AG09309 (cell line): ENCODE data around the gene CIDEA.

Source experiments
- DNase-seq: peaks from one replicate; pipeline ENCODE4 v3.0.0-alpha.2; 2010; ENCODE audit warnings: low read depth
- H3K4me3 ChIP-seq: 2 replicates; pipeline ENCODE4 v1.5.1; 2011; ENCODE audit warnings: mild to moderate bottlenecking, low read depth, low read length, moderate library complexity; ENCODE audit not compliant: control insufficient read depth
- TF ChIP-seq, protein P1 (sequence below): IDR thresholded peaks from 2 replicates; pipeline ENCODE4 v1.5.1; 2011; ENCODE audit warnings: mild to moderate bottlenecking, low read depth, low read length, inconsistent platforms; ENCODE audit not compliant: insufficient read depth, control insufficient read depth; ENCODE audit errors: missing control alignments

CIDEA gene

DNA sequence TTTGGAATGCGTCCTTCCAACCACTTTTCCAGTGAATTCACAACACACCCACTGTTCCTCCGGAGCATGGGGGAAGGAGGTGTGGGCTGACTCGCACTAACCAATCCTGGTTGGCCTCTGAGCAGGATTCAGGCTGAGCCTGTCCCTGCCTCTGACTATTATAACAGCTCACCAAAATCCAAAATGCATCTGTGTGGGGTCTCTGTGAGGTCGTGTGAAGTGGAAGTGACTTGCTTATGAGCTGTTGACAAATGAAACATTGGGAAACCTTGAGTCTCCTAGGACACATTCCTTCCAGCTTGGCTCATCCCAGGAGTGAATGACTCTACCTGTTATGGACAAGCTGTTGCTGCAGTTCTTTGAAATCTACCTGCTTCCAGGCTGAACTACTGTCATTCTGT is 1.5 kb downstream of the CIDEA start:
- DNase-seq = no peak

DNA sequence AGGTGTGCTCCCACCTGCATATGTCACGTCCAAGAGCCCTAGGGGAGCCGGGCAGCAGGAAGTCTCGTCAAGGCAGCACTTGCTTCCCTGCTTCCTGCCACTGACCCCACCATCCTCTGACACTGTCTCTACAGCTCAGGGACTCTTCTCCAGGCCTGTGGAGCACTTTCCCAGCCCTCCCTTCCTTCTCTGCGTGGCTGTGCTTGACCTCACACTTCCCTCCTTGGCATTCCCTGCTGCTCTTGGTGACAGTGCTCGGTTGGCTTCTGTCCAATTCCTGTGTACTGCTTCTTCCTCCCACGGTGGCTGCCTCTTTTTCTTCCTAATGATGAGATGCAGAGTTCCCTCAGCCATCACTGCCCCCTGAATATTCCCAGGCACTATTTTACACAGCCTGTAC is 2.8 kb downstream of the CIDEA start:
- TF ChIP-seq, protein P1, sequence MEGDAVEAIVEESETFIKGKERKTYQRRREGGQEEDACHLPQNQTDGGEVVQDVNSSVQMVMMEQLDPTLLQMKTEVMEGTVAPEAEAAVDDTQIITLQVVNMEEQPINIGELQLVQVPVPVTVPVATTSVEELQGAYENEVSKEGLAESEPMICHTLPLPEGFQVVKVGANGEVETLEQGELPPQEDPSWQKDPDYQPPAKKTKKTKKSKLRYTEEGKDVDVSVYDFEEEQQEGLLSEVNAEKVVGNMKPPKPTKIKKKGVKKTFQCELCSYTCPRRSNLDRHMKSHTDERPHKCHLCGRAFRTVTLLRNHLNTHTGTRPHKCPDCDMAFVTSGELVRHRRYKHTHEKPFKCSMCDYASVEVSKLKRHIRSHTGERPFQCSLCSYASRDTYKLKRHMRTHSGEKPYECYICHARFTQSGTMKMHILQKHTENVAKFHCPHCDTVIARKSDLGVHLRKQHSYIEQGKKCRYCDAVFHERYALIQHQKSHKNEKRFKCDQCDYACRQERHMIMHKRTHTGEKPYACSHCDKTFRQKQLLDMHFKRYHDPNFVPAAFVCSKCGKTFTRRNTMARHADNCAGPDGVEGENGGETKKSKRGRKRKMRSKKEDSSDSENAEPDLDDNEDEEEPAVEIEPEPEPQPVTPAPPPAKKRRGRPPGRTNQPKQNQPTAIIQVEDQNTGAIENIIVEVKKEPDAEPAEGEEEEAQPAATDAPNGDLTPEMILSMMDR = no peak
- DNase-seq = no peak
- H3K4me3 ChIP-seq = no peak overlapping the region

More for the DNA sequence above, 1.5 kb downstream of the CIDEA start:
- TF ChIP-seq, protein P1 = no peak
- H3K4me3 ChIP-seq = no peak overlapping the region

DNA sequence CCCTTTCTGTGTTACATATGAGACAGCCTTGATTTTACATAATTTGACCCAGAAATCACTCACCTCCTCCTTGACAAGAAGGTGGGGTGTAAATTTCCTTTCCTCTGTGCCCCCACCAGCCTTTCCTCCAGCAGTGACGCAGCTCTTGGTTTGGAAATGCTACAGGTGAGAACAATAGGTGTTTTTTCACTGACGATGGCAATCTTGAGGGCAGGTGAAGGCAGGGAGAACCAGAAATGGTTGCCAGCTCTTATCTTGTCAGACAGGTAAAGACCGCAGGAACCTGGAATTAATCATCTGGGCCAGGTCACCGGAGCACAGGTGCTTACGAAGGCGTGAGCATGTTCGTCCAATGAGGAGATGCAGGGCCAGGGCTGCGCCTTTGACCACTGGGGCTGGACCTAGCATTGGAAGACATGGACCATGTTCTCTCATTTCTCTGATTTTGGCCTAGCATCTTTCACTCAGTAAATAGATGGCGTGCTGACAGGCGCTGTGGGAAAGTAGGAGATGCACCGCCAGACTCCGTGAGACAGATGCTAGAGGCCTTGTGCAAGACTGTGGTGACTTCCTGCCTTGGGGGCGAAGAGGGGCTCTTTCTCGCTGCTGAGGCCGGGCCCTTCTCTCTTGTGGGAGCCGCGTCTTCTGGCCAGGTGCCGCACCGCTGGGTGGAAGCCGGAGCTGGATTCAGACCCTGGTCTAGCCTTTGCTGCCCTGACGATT is 4.0 kb downstream of the CIDEA start:
- no peak overlapping the region for H3K4me3 ChIP-seq
- no peak for DNase-seq
- TF ChIP-seq, protein P1 = no peak

DNA sequence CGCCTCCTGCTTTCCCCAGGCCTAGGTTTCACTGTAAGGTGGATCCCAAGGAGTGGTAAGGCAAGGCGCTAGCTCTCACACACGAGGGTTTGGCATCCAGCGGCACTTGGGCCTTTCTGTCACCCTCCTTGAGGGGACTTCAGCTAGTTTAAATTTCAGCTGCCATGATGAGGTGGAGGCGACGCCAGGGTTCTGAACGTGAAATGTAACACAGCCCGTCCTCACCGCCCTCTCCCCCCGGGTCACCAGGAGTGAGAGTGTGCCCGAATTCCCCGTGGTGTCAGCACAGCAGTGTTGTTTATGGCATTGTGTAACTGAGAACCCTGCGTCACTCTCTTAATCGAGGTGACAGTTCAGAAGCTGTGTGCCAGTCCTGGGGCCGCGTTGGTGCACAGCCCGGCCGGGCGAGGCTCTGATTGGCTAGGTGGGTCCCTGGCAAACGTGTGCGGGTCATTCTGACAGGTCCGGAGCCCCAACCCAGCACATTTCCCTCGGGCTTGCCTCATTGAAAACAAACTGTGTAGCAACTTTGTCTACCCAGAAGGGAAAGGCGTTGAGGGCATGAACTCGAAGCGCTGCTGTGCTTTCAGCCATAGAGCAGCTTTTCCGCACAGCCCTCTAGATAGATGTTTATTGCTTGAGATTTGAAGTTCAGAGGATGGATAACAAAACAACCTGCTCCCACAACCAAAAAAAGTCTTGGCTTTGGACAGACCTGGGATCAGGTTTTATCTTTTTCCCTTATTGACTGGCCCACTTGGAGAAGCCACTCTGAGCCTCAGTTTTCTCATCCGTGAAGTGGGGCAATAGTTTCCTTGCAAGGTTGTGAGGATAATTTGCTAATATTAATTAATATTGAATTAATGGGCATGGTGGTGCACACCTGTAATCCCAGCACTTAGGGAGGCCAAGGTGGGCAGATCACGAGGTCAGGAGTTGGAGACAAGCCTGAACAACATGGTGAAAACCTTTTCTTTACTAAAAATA is 4.9 kb downstream of the CIDEA start:
- no peak for DNase-seq
- TF ChIP-seq, protein P1 = no peak
- H3K4me3 ChIP-seq = no peak overlapping the region

DNA sequence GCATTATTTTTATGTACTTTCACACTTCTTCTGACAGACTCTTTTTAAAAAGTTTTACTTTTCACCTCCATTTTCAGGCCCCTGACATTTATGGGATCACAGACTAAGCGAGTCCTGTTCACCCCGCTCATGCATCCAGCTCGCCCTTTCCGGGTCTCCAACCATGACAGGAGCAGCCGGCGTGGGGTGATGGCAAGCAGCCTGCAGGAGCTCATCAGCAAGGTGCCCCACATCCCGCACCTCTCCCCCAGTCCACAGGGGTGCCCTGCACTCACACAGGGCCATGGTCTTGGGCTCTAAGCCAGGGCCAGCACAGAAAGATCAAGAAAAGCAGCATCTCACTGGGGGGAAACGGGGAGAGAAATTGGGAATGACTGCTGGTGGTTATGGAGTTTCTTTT is 8.6 kb downstream of the CIDEA start:
- H3K4me3 ChIP-seq = no peak overlapping the region
- no peak for DNase-seq
- TF ChIP-seq, protein P1 = no peak

DNA sequence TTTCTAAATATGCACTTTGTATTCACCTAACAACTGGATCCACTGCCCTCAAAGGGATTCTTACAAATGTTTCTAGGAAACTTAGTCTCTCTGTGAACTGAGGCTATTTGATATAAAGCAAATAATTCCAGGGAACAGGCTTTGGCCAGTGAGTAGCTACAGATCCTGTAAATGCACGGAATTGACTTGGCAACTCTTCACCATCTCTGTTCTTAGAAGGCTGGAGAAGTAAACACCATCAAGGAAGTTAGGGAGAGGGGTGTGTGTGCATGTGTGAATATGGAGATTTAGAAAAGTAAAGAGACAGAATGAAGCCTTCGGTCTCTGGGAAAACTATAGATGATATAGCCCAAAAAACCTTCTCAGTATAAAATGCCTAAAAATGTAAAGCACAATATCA is 10.7 kb downstream of the CIDEA start:
- H3K4me3 ChIP-seq = no peak overlapping the region
- no peak for DNase-seq
- TF ChIP-seq, protein P1 = no peak
